Stimulated activated CD8-positive, alpha-beta memory T cell treated with anti-CD3 and anti-CD28 coated beads, Interleukin-7, amount 100 ng/mL, for 1 hour (primary cell): ENCODE results near the gene MYO5C.
"Not testable (repeated sequence)": the region's sequence is repeated elsewhere in the genome, so short reads cannot be mapped to it uniquely, and the experiment has no call there.

Source experiments
- DNase-seq, 2 donors: peaks; one replicate each; pipeline ENCODE4 v3.0.0-alpha.2; 2020; ENCODE audit warnings: low read depth in 2 of 2

Gene MYO5C

DNA sequence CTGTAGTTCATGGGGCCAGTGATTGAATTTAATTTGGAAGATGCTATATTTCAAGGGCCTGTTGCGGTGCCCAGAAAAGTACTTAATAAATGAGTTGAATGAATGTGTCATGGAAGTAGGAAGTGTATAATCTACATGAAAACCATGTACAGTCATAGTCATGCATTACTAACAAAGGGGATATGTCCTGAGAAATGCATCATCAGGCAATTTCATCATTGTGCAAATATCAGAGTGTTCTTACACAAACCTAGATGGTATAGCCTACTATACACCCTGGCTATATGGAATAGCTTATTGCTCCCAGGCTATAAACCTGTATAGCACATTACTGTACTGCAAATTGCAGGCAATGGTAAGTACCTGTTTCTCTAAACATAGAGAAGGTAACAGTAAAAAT is 10.7 kb upstream of the MYO5C start:
- no peak for DNase-seq

GRCh38 chr15:52303093-52303772 is 7.6 kb upstream of the MYO5C start:
- DNase-seq = no peak

- no peak for DNase-seq
Measured at GRCh38 chr15:52301265-52301847, 5.8 kb upstream of the MYO5C start.

DNA sequence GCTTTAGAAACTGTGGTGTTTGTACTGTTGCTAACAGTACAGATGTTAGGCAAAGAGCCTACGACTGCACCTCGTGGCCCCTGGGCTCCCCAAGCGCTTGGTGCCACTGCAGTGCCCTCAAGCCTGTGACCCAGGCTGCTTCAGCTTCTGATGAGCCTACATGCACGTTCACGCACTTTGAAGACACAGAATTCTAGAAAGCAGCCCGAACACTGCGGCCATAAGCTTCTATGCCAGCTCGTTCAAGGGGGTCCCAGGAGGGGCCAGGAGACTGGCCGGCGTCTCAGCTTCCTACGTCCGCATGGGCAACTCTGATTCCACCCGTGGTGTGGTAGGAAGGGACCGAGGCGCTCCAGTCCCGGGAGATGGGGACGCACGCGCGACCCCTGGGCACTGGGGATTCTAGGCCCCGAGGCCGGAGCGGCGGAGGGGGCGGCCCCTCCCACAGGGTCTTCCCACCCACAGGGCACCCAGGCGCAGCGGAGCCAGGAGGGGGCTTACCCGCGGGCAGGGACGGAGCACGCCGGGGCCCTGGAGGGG is 653 bp downstream of the MYO5C start:
- DNase-seq = no peak

- no peak for DNase-seq
Measured at GRCh38 chr15:52292780-52293392, 2.7 kb downstream of the MYO5C start.

DNA sequence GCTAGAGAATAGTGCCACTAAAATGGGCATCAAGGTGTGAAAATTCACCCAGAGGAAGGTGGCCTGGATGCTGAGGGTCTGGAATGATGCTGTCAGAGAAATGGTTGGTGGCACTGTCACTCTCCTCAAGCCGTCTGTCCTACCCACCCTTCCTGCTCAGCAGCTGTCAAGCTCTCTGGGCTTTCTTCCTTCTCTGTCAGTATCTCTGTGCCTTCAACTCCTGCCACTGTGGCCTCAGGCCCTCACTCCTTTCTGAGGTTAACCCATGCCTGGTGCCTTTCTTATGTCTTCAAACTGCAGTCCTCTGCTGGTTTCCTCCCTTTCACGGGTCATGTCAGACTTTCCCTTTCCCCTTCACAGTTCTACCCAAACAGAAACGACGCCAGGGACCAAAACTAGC is 4.4 kb downstream of the MYO5C start:
- no peak for DNase-seq

DNA sequence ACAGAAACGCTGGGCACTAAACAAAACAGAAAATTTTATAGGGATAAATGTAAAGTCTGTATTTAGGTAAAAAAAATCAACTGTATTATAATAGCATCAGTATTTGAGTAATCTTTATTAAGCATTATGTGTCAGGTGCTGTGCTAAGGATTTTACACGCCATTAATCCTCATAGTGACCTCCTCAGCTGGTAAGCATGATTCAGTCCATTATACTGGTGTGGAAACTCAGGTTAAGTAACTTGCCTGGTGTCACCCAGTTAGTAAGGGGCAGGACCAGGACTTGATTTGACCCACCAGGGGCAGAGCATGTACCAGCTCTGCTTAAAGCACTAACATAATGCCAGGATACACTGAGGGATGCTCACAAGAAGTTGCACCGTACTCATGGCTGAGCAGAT is 4.8 kb downstream of the MYO5C start:
- DNase-seq = no peak

DNA sequence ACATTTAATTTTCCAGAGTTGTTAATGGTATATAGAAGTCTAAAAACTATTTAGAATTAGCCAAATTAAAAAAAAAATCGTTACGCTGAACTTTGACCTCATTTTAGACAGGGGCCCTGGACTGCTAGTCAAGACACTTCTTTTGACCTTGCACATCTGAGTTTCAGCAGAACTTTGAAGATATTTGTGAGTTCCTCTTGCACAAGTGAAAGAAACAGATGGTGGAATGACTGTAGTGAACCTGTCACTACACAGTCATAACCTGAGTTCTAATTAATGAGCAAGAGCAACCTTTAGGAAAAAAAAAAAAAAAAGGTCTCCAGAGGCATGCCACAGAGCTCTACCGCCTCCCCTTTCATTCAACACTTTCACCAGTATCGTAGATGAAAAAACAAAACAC is 5.3 kb downstream of the MYO5C start:
- no peak for DNase-seq

DNA sequence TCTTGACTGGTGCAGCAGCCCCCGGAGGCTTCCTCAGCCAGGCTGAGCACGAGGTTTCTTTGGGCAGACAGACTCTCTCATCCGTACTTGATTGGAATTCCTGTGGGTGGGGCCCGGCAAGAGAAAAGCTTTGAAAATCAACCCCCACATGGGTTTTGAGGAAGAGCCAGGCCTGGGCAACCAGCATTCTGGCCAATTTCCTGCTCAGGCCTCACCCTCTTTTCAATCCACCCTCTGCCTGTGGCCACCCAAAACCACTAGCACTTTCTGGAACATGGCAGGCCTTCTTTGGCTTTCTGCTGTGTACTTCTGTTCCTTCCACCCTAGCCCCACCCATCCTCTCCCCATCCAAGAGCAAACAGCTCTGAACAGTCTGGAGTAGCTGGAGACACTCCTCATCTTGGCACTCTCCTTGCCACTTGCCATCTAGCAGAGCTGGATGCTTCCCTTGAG is 5.9 kb downstream of the MYO5C start:
- no peak for DNase-seq

- no peak for DNase-seq
Measured at GRCh38 chr15:52288986-52289385, 6.6 kb downstream of the MYO5C start.

- no peak for DNase-seq
Measured at GRCh38 chr15:52288051-52288942, 7.3 kb downstream of the MYO5C start.

DNA sequence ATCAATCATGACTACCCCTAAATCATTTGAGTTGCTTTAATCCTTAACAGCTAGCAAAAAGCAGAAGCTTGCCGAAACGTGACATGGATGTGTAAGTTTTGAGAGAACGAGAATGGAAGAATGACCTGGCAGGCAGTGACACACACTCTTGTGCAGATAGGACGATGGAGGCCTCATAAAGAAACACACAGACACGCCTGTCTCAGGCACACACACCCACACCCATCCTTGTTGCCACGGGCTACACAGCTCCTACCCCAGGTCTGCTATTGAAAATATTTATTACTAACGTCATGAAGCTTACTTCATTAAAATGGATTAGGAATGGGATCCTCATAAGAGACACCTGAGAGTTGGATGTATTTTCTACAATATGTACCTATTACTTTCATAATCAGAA is 8.5 kb downstream of the MYO5C start:
- no peak for DNase-seq

GRCh38 chr15:52285941-52286340 is 9.7 kb downstream of the MYO5C start:
- not testable (repeated sequence) for DNase-seq

GRCh38 chr15:52284164-52284563 is 11.4 kb downstream of the MYO5C start:
- no peak for DNase-seq

GRCh38 chr15:52283281-52283680 is 12.3 kb downstream of the MYO5C start:
- DNase-seq = no peak

DNA sequence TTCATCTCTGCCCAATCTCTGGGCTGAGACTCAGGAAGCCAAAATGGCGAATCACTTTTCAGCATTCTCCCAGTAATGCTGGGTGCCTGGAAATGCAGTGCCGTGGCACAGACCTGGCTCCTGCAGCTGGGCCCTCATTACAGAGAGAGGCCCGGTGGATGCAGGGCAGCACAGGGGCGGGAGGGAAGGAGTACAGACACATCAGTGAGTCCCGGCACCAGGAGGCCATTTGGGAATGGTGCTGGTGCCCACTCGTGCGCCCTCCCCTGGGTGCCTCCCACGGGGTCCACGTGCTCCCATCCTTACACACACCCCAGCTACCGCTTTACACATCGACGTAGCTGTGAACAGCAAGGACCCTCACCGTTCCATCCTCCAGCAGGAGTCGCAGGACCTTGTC is 13.2 kb downstream of the MYO5C start:
- no peak for DNase-seq

GRCh38 chr15:52281085-52282035 is 14.2 kb downstream of the MYO5C start:
- no peak for DNase-seq

DNA sequence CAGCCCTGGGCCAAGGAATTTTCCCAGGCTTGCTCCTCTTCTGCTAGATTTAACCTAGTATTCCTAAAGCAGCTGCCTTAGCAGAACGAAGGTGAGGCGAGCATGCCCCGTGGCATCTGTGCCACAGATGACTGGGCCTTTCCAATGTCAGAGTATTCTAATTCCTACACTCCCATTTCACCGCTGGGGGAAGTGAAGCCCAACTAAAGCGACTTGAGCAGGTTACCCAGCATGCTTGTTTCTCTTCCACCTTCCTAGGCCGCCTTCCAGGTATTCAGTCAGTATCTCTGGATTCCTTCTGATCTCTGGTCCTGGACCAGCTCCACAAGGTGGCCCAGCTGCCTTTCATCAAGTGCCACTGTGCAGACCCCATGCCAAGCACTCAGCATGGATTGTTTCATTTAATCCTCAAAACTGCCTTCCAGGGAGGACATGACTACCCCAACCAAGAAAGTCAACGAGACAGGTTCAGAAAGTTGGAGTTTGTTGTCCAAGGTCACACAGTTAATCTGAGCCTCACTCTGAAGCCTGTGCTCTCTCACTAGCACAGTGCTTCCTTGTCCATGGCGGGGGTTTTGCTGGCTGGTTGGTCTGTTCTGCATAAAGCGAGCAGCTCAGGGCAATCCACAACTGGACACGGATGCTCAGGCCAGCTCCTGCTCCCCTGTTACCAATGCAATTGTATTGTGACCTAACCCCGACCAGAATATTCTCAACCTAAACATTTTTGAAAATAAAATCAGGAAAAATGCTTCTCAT is 15.1 kb downstream of the MYO5C start:
- DNase-seq = no peak

DNA sequence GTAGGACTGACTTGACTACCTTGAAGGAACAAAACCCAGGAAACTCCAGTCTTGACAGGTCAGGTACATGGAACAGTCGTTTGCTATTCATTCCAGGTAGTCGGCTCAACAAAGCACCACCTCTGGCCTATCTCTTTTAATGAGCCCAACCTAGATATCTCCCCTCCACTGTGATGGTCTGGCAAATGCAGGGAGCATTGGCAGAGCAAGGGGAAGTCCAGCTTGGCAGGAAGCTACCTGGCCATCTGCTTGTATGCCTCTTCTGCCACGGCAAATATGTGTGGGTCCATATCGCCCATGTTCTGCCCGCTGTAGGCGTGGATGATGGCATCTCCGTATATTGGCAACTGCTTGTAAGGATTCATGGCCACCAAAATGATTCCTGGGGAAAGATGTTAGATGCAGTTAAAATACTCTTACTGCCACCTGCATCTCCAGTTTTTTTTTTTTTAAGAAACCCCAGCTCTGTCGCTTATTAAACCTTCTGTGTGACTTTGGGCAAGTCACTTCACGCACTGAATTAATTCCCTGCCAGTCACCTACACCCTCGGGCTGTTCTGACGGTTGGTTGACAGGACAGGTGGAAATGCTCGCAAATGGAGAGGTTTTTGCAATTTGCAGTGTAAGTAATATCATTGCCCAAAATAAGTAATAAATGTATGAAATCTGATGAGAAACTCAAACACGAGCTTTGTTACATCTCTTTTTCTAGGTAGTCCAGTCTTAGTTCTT is 16.8 kb downstream of the MYO5C start:
- no peak for DNase-seq
